HG03064 (cell line): Measurements from ENCODE around the gene TRIM10.

Source experiments
- ATAC-seq: cut with Tn5 transposase; IDR thresholded peaks from one replicate; pipeline ENCODE4 v1.9.1; 2021; ENCODE audit warnings: low read depth; ENCODE audit not compliant: unreplicated experiment

The TRIM10 gene

GRCh38 chr6:30160785-30161531 is at the start of gene TRIM10:
Gene TRIM10 (minus strand): TSS chr6:30161211. CDS start chr6:30160858, 353 bp downstream.
- no peak for ATAC-seq

- no peak for ATAC-seq
These were observed 46.7 kb upstream of the TRIM10 start for GRCh38 chr6:30207619-30208295.

- ATAC-seq = no peak
These were observed 46.0 kb upstream of the TRIM10 start for GRCh38 chr6:30206799-30207618.

- ATAC-seq = no peak
These were observed 45.1 kb upstream of the TRIM10 start for GRCh38 chr6:30206152-30206551.

GRCh38 chr6:30204116-30204515 is 43.1 kb upstream of the TRIM10 start:
- ATAC-seq = no peak

- no peak for ATAC-seq
These were observed 41.4 kb upstream of the TRIM10 start for GRCh38 chr6:30202366-30202765.

GRCh38 chr6:30200551-30201281 is 39.7 kb upstream of the TRIM10 start:
- no peak for ATAC-seq

- no peak for ATAC-seq
These were observed 37.4 kb upstream of the TRIM10 start for GRCh38 chr6:30198166-30199084.

- no peak for ATAC-seq
These were observed 35.4 kb upstream of the TRIM10 start for GRCh38 chr6:30196376-30196775.

- no peak for ATAC-seq
These were observed 34.9 kb upstream of the TRIM10 start for GRCh38 chr6:30195951-30196350.

GRCh38 chr6:30194797-30195690 is 34.0 kb upstream of the TRIM10 start:
- ATAC-seq = no peak

- no peak for ATAC-seq
These were observed 31.1 kb upstream of the TRIM10 start for GRCh38 chr6:30192076-30192475.

GRCh38 chr6:30188541-30188940 is 27.5 kb upstream of the TRIM10 start:
- no peak for ATAC-seq

- no peak for ATAC-seq
These were observed 25.0 kb upstream of the TRIM10 start for GRCh38 chr6:30185846-30186484.

GRCh38 chr6:30184417-30185031 is 23.5 kb upstream of the TRIM10 start:
- ATAC-seq = no peak

- no peak for ATAC-seq
These were observed 19.1 kb upstream of the TRIM10 start for GRCh38 chr6:30180145-30180544.

GRCh38 chr6:30178837-30179236 is 17.8 kb upstream of the TRIM10 start:
- no peak for ATAC-seq

GRCh38 chr6:30175765-30176164 is 14.8 kb upstream of the TRIM10 start:
- no peak for ATAC-seq
